GM15510 (cell line): ENCODE data around the gene DCAF4.

Experiments used
- POLR2A ChIP-seq: IDR thresholded peaks from 3 replicates; pipeline ENCODE4 v1.6.1; 2011; ENCODE audit warnings: borderline replicate concordance; ENCODE audit not compliant: insufficient read length; ENCODE audit errors: extremely low read depth

Gene DCAF4

GRCh38 chr14:72941286-72941985 is 15.2 kb downstream of the DCAF4 start:
- TF ChIP-seq POLR2A: no peak

DNA sequence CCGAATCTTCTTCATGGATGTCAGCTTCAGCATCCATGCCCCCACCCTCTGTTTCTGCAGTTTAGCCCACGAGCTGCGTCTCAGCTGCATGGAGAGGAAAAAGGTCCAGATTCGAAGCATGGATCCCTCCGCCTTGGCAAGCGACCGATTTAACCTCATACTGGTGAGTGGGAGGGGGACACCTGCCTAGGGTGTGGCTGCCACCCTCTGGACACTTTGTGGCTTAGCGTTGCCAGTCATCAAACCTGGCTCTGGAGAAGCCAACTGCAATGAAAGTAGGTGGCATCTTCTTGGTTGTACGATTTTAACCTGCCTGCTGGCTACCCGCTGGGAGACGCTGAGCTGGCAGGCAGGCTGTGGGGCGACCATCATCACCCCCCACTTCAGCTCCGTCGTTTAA is 16.7 kb downstream of the DCAF4 start:
- TF ChIP-seq POLR2A: no peak

DNA sequence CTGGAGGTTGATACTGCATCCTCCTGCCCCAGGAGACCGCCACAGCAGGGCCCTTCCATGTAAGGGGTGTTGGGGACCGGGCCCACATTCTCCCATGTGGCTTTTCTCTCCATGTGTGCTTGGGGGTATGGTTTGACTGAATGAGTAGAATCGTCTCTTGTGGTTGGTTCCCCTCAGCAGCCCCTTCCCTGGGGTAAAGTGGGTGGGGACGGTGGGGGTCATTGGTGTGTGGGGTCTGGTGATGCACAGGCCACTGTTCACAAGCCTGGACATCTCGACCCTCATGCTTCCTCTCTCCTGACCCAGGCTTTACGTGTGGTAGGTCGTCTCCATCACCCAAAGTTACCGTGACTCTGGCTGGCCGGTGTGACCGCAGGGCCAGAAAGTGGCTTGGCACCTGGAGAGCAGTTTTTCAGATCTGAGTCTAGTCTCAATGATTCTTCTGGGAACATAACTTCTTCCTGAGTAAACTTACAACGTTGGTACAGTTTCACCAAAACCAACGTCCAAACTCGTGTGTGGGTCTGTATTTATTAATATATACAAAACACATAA is 17.7 kb downstream of the DCAF4 start:
- TF ChIP-seq POLR2A: no peak

- no peak for TF ChIP-seq POLR2A
Observed at GRCh38 chr14:72945356-72946027, 19.2 kb downstream of the DCAF4 start.

GRCh38 chr14:72946491-72946890 is 20.2 kb downstream of the DCAF4 start:
- no peak for TF ChIP-seq POLR2A

- TF ChIP-seq POLR2A: no peak
Observed at GRCh38 chr14:72947366-72948160, 21.3 kb downstream of the DCAF4 start.

GRCh38 chr14:72948481-72949138 is 22.3 kb downstream of the DCAF4 start:
- TF ChIP-seq POLR2A: no peak

GRCh38 chr14:72952171-72952570 is 25.9 kb downstream of the DCAF4 start:
- no peak for TF ChIP-seq POLR2A

- no peak for TF ChIP-seq POLR2A
Observed at GRCh38 chr14:72957213-72957612, 30.9 kb downstream of the DCAF4 start.

- TF ChIP-seq POLR2A: no peak
Observed at GRCh38 chr14:72958548-72958947, 32.3 kb downstream of the DCAF4 start.

GRCh38 chr14:72961579-72962335 is 35.5 kb downstream of the DCAF4 start:
- no peak for TF ChIP-seq POLR2A

DNA sequence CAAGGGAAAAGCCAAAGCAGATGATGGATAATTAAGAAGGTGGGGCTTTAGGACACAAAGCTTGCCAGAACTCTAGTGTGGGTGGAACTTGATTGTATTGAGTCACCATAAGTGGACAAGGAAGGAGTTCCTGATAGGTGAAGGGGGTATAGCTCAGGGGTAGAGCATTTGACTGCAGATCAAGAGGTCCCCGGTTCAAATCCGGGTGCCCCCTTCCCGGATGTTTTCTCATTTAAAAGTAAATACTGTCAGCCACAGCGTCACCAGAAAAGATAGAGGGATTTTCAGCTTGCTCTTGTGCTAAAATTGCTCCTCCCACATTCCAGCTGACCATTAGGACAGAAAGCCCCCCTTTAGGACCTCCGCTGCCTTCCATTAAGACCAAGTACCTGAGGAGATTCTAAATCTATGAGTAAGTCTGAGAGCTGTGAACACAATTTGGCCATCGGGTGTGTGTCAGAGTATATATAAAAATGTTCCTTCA is 36.6 kb downstream of the DCAF4 start:
- TF ChIP-seq POLR2A: no peak

- TF ChIP-seq POLR2A: no peak
Observed at GRCh38 chr14:72965249-72965648, 39.0 kb downstream of the DCAF4 start.

GRCh38 chr14:72966038-72966437 is 39.8 kb downstream of the DCAF4 start:
- no peak for TF ChIP-seq POLR2A
